Ecto neural progenitor cell (in vitro differentiated cells): ENCODE measurements around the gene ATOH8.

Experiments
- DNase-seq: peaks from one replicate; pipeline ENCODE4 v3.0.0-alpha.2; 2018; ENCODE audit warnings: low spot score

The ATOH8 gene

GRCh38 chr2:85802354-85803103 lies 48.7 kb downstream of the ATOH8 start:
- DNase-seq, result no peak

- DNase-seq, result no peak
Observed at GRCh38 chr2:85803704-85804425, 50.1 kb downstream of the ATOH8 start.

DNA sequence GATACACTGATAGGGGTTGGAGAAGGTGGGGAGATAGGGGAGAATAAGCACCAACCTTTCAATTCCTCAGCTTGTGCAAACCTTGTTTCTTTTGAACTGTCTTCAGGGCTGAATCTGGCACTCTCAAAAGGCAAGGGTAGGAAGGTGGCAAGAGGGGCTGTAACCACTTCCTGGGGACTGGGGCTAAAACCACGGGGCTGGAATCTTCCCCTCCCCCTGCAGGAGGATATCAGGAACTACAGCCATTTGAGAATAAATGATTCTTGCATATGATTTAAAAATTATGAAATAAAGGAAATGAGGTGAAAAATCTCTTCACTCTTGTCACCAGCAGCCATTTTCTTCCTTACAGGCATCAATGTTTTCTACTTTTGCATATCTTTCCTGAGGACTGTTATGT lies 50.8 kb downstream of the ATOH8 start:
- no peak for DNase-seq

- no peak for DNase-seq
Observed at GRCh38 chr2:85806358-85807118, 52.7 kb downstream of the ATOH8 start.

DNA sequence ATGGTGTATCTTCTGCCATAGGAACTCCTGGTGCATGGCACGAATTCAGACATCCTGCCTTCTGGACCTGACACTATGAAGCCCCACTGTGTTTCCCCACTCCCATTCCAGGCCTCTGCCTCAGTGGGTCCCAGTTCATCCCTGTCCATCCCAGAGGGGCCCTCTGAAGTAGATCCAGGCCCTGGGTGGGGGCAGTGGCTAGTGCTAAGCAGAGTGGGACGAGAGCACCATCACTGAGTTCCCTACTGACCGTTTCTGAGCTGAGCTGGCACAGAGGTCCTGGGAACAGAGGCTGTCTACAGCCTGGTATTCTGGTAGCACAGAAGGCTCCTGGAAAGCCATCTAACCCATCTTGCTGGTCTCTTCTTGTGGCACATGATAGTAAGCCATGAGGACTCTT lies 54.0 kb downstream of the ATOH8 start:
- no peak for DNase-seq

DNA sequence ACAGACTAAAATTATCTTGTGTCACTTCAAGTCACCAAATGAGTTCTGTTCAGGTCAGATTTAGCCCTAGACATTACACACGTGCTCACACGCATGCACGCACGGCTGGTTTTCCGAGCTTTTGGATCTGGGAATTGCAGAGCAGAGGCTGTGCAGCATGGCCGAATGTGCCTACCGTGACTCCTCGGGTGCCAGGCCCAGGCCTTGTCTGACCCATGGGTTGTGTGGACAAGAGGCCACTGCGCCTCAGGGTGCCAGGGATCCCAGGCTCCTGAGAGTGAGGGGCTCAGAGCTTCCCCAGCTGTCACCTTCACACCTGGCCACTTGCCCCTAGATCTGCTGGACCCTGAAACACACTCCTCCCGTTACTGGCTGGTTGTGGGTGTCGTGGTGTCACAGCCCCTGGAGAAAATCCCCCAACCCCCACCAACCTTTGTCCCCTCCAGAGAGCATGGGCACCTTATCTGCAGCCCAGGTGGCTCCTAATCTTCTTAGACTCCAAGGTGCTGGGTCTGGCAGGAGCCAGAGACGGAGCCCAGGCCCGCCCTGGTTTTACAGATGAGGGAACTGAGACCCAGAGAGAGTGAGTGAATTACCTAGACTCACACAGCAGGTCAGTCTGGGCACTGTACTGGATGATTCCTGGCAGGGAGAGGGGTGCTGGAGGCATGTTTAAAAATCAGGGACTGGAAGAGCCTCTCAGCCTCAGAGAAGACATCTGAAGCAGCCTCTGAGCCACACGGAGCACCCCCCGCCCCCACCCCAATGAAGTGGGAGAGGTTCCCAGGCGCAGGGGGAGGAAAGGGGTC lies 56.8 kb downstream of the ATOH8 start:
- DNase-seq, result no peak

- no peak for DNase-seq
Observed at GRCh38 chr2:85811180-85812093, 57.6 kb downstream of the ATOH8 start.

DNA sequence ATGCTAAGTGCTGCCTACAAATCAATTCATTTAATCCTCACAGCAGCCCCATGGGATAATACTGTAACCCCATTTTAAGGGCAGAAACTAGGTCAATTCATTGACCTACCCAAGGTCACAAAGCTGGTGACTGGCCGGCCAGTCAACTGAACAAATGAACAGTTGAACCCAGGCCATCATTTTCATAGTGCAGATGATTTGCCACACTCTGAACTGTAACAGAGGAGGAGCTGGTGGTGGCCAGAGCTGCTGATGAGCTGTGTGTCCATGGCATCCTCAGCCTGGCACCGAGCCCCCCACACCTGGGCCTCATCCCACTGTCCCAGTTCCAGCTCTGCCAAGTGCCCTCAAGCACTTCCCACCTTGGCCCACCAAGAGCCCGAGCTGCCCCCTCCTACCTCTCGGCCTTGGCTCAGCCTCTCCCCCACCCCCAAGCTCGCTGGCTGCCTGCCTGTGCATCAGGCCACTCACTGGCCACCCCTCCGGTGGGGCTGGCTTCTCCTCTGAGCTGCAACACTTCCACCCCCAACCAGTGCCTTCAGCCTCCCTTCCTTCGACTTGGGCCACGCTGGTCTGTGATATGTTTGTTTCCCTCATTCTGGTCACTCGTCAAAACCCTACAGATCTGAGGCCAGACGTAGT lies 58.4 kb downstream of the ATOH8 start:
- DNase-seq, result no peak

DNA sequence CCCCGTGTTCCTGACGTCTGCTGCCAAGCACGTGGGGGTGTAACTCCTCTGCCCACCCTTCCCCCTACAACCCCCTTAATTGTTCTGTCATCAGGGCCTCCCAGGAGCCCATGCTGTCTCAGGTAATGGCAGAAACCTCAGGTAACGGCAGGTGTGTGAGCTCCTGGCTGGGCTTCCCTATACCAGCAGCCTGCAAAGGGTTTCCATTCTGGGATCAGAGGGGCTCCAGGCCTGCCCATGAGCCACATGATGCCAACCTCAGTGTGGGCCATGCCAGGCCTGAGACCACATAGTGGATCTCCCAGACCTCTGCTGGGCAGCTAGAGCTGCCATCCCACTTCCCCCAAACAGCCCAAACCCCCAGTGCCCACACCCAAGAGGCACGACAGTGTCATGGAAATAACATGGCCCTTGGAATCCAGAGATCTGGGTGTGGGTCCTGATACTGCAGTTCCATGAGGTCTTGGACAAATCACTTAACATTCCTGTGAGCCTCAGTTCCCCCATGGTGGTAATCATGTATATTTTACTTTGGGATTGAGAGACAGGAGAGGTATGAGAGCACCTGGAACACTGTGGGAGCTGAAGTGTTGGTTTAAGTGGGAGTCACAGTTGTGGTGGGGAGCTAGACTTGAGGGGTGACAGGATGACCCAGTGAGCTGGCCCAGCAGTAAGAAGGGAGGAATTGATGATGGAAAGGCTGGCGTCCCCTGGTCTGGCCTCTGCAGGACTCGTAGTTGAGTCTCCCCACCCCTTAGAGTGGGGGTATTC lies 59.6 kb downstream of the ATOH8 start:
- DNase-seq, result no peak

GRCh38 chr2:85813982-85814801 lies 60.4 kb downstream of the ATOH8 start:
- peak; percentile 93 for DNase-seq

GRCh38 chr2:85814802-85815550 lies 61.2 kb downstream of the ATOH8 start:
- no peak for DNase-seq

DNA sequence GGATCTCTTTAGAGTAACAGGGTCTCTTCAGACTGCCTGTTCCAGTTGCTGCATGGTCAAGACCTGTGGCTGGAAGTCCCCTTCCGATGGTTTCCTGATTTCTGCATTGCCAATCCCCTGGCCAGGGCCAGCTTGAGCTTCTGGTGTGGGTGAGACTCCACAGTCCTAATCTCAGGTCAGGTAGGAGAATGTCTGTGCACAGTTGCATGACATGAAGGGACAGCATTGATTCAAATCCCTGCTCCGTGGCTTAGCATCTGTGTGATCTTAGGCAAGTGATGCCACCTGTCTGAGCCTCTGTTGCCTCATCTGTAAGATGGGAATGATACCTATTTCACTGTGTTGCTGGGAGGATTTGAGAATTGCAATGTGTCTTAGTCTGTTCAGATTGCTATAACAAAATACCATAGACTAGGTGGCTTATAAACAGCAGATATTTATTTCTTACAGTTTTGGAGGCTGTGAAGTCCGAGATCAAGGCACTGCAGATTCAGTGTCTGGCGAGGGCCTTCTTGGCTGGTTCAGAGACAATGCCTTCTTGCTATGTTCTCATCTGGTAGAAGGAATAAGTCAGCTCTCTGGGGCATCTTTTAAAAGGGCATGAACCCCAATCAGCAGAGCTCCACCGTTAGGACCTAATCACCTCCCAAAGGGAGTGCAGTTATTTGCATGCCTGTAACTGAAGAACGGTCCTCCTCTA lies 66.2 kb downstream of the ATOH8 start:
- no peak for DNase-seq

DNA sequence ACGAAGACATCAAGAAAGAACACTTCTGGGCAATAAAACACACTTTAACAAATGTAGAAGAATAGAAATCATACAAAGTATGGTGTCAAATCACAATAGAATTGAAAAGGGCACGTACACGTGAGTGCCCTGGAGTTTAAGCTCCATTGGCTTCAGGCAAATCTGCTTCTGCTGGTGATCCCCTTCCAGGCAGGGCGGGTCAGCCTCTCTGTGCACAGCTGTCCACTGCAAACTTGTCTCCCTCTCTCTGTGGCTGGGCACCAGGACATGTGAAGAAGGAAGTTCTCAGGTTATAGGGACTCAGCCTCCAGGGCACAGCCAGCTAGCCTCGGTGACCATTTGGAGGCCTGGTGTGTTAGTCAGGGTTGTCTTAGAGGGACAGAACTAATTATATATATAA lies 69.0 kb downstream of the ATOH8 start:
- DNase-seq, result no peak

DNA sequence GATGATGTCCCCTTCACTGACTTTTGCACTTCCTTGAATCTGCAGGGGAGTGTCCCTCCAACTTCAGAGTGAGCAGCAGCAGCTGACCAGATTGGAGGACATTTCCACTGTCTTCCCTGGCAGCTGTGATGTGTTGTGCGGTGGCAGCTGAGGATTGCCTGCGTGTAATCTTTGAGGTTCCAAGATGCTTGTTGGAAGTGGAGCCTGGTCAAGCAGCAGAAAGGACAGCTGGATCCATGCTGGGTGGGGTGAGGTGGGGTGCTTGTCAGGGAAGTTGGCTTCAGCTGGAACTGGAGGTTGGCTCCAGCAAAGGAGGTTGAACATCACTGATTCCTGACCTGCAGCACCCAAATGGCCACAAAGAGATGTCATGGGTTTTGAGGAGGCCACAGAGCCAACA lies 70.2 kb downstream of the ATOH8 start:
- no peak for DNase-seq

DNA sequence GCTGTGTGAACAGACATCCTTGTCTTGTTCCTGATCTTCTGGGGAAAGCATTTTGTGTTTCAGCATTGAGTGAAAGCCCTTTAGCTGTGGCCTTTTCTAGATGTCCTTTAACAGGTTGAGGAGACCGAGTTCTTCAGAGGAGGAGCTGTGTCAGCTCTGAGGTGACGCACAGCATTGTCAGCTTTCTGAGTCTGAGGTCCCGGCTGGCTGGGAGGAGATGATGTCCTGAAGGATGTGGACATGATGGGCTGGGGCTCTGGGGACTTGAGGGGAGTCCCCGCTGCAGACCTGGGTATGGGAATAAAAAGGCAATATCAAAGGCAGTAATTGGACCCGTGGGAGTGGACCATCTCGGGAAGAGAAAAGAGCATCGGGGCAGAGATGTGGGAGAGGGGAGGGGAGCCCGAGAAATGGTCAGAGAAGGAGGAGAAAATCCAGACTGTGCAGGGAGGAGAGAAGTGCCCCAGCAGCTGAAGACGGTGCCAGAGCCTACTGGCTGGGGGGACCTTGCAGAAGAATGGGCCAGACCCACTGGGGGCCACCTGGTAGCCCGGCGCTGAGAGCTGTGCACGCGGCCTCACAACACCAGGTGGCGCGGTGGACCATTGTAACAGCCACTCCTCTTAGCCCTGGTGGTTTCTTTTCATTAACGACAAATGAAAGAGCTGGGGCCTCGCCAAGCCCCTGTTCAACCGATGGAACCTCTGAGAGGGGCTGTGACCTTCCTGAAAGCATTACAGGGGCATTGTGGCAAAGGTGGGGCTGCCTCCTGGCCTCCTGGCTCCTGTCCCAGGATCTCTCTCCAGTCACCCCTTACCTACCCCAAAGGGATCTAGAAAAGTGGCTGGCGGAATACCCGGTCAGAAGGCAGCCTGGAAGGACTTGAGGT lies 73.4 kb downstream of the ATOH8 start:
- DNase-seq, result peak; percentile 88

GRCh38 chr2:85827879-85828569 lies 74.2 kb downstream of the ATOH8 start:
- no peak for DNase-seq
